PC-9 (cell line): ENCODE results near the gene BRAP. TPM values are rescaled to one million over a fixed set of nuclear protein-coding genes. Genes with fewer than 3 reads are reported as not detected.
"Not testable (repeated sequence)": the region's sequence is repeated elsewhere in the genome, so short reads cannot be mapped to it uniquely, and the experiment has no call there.

ENCODE experiments used
- BruUV-seq: library from RNA; stranded (reverse); fragments of 400-500 nt; replicated peaks from 2 replicates; lab custom pipeline; 2021; lab: Mats Ljungman, UMichigan
- CTCF ChIA-PET: fragments of 300-600 bp; sonication (Branson Sonifier 250); formaldehyde crosslinking; loops from one replicate; lab custom pipeline; 2022; ENCODE audit warnings: antibody characterized with exemption; lab: Charles Lee
- POLR2A ChIA-PET: fragments of 300-600 bp; sonication (Branson Sonifier 250); formaldehyde crosslinking; loops from one replicate; lab custom pipeline; 2022; ENCODE audit warnings: antibody characterized with exemption; ENCODE audit not compliant: unreplicated experiment; lab: Charles Lee
- DNase-seq, 2 experiments: peaks; one replicate each; pipeline versions ENCODE4 v3.0.0 to v3.0.0-alpha.2; 2015 to 2022; ENCODE audit warnings: mixed read lengths in 1 of 2
- H2AFZ ChIP-seq: fragments of 200-600 bp; sonication (generic); 2 replicates; pipeline ENCODE4 v1.8.1; 2017; ENCODE audit warnings: antibody characterized with exemption
- H3F3A ChIP-seq: fragments of 200-600 bp; sonication (generic); 2 replicates; pipeline ENCODE4 v1.8.1; 2017; ENCODE audit warnings: antibody characterized with exemption, mild to moderate bottlenecking, low read depth; ENCODE audit not compliant: insufficient read depth
- H3K27ac ChIP-seq: fragments of 200-600 bp; sonication (generic); 2 replicates; pipeline ENCODE4 v1.6.1; 2016; ENCODE audit warnings: mixed run types
- H3K27me3 ChIP-seq: fragments of 200-600 bp; sonication (generic); 2 replicates; pipeline ENCODE4 v1.6.1; 2016; ENCODE audit warnings: low read depth, mixed run types; ENCODE audit not compliant: insufficient read depth
- H3K36me3 ChIP-seq: fragments of 200-600 bp; sonication (generic); 2 replicates; pipeline ENCODE4 v1.6.1; 2016; ENCODE audit warnings: low read depth, mixed run types
- H3K4me1 ChIP-seq: fragments of 200-600 bp; sonication (generic); replicated peaks from 2 replicates; pipeline ENCODE4 v1.6.1; 2016; ENCODE audit warnings: mixed run types; ENCODE audit not compliant: insufficient read depth
- H3K4me2 ChIP-seq: fragments of 200-600 bp; sonication (generic); 2 replicates; pipeline ENCODE4 v1.6.1; 2017; ENCODE audit warnings: mixed run types
- H3K4me3 ChIP-seq: fragments of 200-600 bp; sonication (generic); 2 replicates; pipeline ENCODE4 v1.6.1; 2016; ENCODE audit warnings: mixed run types
- H3K79me2 ChIP-seq: fragments of 200-600 bp; sonication (generic); 2 replicates; pipeline ENCODE4 v1.6.1; 2017; ENCODE audit warnings: low read depth, mixed run types
- H3K9me2 ChIP-seq: fragments of 200-600 bp; sonication (generic); 2 replicates; pipeline ENCODE4 v1.8.1; 2017; ENCODE audit warnings: mild to moderate bottlenecking; ENCODE audit not compliant: insufficient read depth
- H3K9me3 ChIP-seq: fragments of 200-600 bp; sonication (generic); 2 replicates; pipeline ENCODE4 v1.8.1; 2016; ENCODE audit warnings: low read depth; ENCODE audit not compliant: insufficient read depth
- H4K20me1 ChIP-seq: fragments of 200-600 bp; sonication (generic); 2 replicates; pipeline ENCODE4 v1.8.1; 2017; ENCODE audit not compliant: insufficient read depth
- EZH2 ChIP-seq: fragments of 200-600 bp; sonication (generic); IDR thresholded peaks from 2 replicates; pipeline ENCODE4 v1.8.0; 2017; ENCODE audit warnings: antibody characterized with exemption, low read depth
- intact Hi-C: fragments of 100-400 bp; cut with micrococcal nuclease; formaldehyde crosslinking; loops from one replicate; pipeline ENCODE4 v1.10.0; 2022; ENCODE audit not compliant: unreplicated experiment
- total RNA-seq: library from RNA; stranded (reverse); gene quantifications from 2 replicates; pipeline ENCODE4 v1.2.3, GENCODE V29; 2021
- TF ChIP-seq, protein P1 (sequence below): fragments of 200-600 bp; sonication (generic); conservative IDR thresholded peaks from 2 replicates; pipeline ENCODE4 v1.6.1; 2017; ENCODE audit warnings: mixed run types, antibody characterized with exemption, mild to moderate bottlenecking, moderate library complexity

The BRAP gene
- total RNA-seq, 1 experiment from 2014 or later: 15.8 TPM

- no peaks in the 10 kb centered on the region for H3K9me2 ChIP-seq
- intact Hi-C loops: no loop called here
- peaks cover 25% of the 10 kb centered on the region for H3K36me3 ChIP-seq
- no peak for DNase-seq
- no peak overlapping the region for H3K27ac ChIP-seq
- H3K27me3 ChIP-seq: no peaks in the 10 kb centered on the region
- POLR2A ChIA-PET: no interaction called here
- H2AFZ ChIP-seq: no peak overlapping the region
- TF ChIP-seq, protein P1, sequence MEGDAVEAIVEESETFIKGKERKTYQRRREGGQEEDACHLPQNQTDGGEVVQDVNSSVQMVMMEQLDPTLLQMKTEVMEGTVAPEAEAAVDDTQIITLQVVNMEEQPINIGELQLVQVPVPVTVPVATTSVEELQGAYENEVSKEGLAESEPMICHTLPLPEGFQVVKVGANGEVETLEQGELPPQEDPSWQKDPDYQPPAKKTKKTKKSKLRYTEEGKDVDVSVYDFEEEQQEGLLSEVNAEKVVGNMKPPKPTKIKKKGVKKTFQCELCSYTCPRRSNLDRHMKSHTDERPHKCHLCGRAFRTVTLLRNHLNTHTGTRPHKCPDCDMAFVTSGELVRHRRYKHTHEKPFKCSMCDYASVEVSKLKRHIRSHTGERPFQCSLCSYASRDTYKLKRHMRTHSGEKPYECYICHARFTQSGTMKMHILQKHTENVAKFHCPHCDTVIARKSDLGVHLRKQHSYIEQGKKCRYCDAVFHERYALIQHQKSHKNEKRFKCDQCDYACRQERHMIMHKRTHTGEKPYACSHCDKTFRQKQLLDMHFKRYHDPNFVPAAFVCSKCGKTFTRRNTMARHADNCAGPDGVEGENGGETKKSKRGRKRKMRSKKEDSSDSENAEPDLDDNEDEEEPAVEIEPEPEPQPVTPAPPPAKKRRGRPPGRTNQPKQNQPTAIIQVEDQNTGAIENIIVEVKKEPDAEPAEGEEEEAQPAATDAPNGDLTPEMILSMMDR: no peak
- TF ChIP-seq EZH2: no peak
- H3K4me1 ChIP-seq: no peaks in the 10 kb centered on the region
- H3K4me2 ChIP-seq: no peak overlapping the region
- no peak overlapping the region for H3K4me3 ChIP-seq
- no TSS peak for BruUV-seq
- H4K20me1 ChIP-seq: peaks cover 4% of the 10 kb centered on the region; the same call in 1 of the 2 replicates
- no peaks in the 10 kb centered on the region for H3K79me2 ChIP-seq
- no peaks in the 10 kb centered on the region for H3K9me3 ChIP-seq
- peaks cover 3% of the 10 kb centered on the region; the same call in 1 of the 2 replicates for H3F3A ChIP-seq
- CTCF ChIA-PET: no interaction called here
Observed at GRCh38 chr12:111655356-111655755, 30.4 kb downstream of the BRAP start.

GRCh38 chr12:111653596-111653995 is 32.2 kb downstream of the BRAP start:
- Histone ChIP-seq H3F3A (peaks cover 3% of the 10 kb centered on the region; the same call in 1 of the 2 replicates), H3K4me3 (no peak overlapping the region), H4K20me1 (peaks cover under 1% of the 10 kb centered on the region; the same call in 1 of the 2 replicates), H3K4me1 (no peaks in the 10 kb centered on the region), H3K27me3 (no peaks in the 10 kb centered on the region), H2AFZ (no peak overlapping the region), H3K27ac (no peak overlapping the region), H3K9me3 (no peaks in the 10 kb centered on the region), H3K4me2 (no peak overlapping the region), H3K79me2 (no peaks in the 10 kb centered on the region), H3K9me2 (no peaks in the 10 kb centered on the region), H3K36me3 (peaks cover 35% of the 10 kb centered on the region)
- TF ChIP-seq EZH2: no peak
- BruUV-seq: no TSS peak
- POLR2A ChIA-PET: no interaction called here
- CTCF ChIA-PET: no interaction called here
- intact Hi-C loops: no loop called here
- DNase-seq: no peak

DNA sequence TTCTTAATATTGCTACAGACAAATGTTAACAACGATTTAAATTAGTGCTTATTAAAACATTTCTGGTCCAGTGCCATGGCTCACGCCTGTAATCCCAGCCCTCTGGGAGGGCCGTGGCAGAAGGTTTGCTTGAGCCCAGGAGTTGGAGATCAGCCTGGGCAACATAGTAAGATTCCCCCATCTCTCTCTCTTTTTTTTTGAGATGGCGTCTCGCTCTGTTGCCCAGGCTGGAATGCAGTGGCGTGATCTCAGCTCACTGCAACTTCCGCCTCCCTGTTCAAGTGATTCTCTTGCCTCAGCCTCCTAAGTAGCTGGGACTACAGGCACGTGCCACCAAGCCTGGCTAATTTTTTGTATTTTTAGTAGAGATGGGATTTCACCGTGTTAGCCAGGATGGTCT is 33.2 kb downstream of the BRAP start:
- H3K4me3 ChIP-seq, H3K27me3 ChIP-seq, intact Hi-C loops, H3K9me2 ChIP-seq, H3K79me2 ChIP-seq, H3K9me3 ChIP-seq, H4K20me1 ChIP-seq, BruUV-seq, H3K27ac ChIP-seq, POLR2A ChIA-PET, H3F3A ChIP-seq, DNase-seq, H3K4me1 ChIP-seq, CTCF ChIA-PET, H3K4me2 ChIP-seq, H2AFZ ChIP-seq: not testable (repeated sequence)
- peaks cover 29% of the 10 kb centered on the region; the same call in 1 of the 2 replicates for H3K36me3 ChIP-seq

- H3K4me1 ChIP-seq: peaks cover 2% of the 10 kb centered on the region
- no peak overlapping the region for H3K27ac ChIP-seq
- H3K4me3 ChIP-seq: no peak overlapping the region
- H2AFZ ChIP-seq: no peak overlapping the region
- H4K20me1 ChIP-seq: no peaks in the 10 kb centered on the region
- intact Hi-C loops: no loop called here
- ChIA-PET POLR2A (interaction anchor here (0.6 kb wide), 1 partner anchor 10 kb away, joined by 7 read pairs; no protein-coding TSS in a partner anchor), CTCF (no interaction called here)
- H3K79me2 ChIP-seq: no peaks in the 10 kb centered on the region
- DNase-seq: no peak
- H3F3A ChIP-seq: peaks cover 19% of the 10 kb centered on the region
- no TSS peak for BruUV-seq
- peaks cover 27% of the 10 kb centered on the region; the same call in 1 of the 2 replicates for H3K36me3 ChIP-seq
- H3K9me2 ChIP-seq: no peaks in the 10 kb centered on the region
- H3K4me2 ChIP-seq: no peak overlapping the region
- H3K27me3 ChIP-seq: no peaks in the 10 kb centered on the region
- TF ChIP-seq, protein P1: no peak
- TF ChIP-seq EZH2: no peak
- no peaks in the 10 kb centered on the region for H3K9me3 ChIP-seq
Observed at GRCh38 chr12:111650912-111651311, 34.8 kb downstream of the BRAP start.
